Right lobe of liver (tissue), 6 donors: ENCODE measurements around the gene ASAP2. TPM values are rescaled to one million over a fixed set of nuclear protein-coding genes. Genes with fewer than 3 reads are reported as not detected.

Experiments used
- ATAC-seq, 4 donors: fragments of 200-7000 bp; cut with Tn5 transposase; one replicate each; pipeline ENCODE4 v1.9.1; 2020; ENCODE audit warnings: mild to moderate bottlenecking in 4 of 4, moderate library complexity in 4 of 4
- DNase-seq, 3 donors: peaks; one replicate each; pipeline ENCODE4 v3.0.0-alpha.2; 2020
- H3K27ac ChIP-seq, 3 donors: fragments of 200-600 bp; one replicate each; pipeline ENCODE4 v1.8.0; 2022
- H3K27me3 ChIP-seq, 2 donors: fragments of 200-600 bp; one replicate each; pipeline ENCODE4 v1.8.0; 2022
- H3K36me3 ChIP-seq, 4 donors: fragments of 200-600 bp; sonication (generic) in 1 of 4; one replicate each; pipeline versions ENCODE4 v1.5.1 to v1.8.0; 2017 to 2022; ENCODE audit warnings: control low read depth in 1 of 4
- H3K4me1 ChIP-seq, 4 donors: fragments of 200-600 bp; sonication (generic) in 1 of 4; one replicate each; pipeline versions ENCODE4 v1.5.1 to v1.8.0; 2017 to 2022; ENCODE audit warnings: control low read depth in 1 of 4
- H3K4me3 ChIP-seq, 3 donors: fragments of 200-600 bp; one replicate each; pipeline ENCODE4 v1.8.0; 2022
- H3K9me3 ChIP-seq, 4 donors: fragments of 200-600 bp; sonication (generic) in 1 of 4; one replicate each; pipeline versions ENCODE4 v1.5.1 to v1.8.0; 2017 to 2022; ENCODE audit warnings: control low read depth in 1 of 4
- CTCF ChIP-seq, 4 donors: fragments of 200-600 bp in 3 of 4; fragments of 450-650 bp in 1 of 4; IDR thresholded peaks; one replicate each; pipeline versions ENCODE4 v1.5.1 to v1.8.0; 2016 to 2022; ENCODE audit warnings: antibody characterized with exemption in 4 of 4, mild to moderate bottlenecking in 2 of 4
- POLR2A ChIP-seq: fragments of 450-650 bp; IDR thresholded peaks from one replicate; pipeline ENCODE4 v1.6.1; 2017; ENCODE audit warnings: antibody characterized with exemption, mild to moderate bottlenecking
- WGBS: methylation state at CpG from one replicate; pipeline ENCODE4 v1.1.6; 2018; ENCODE audit warnings: low coverage, low lambda C conversion rate; ENCODE audit not compliant: insufficient coverage; ENCODE audit errors: missing lambda C conversion rate; 5-methylcytosine and 5-hydroxymethylcytosine counted together
- intact Hi-C, 2 donors: fragments of 100-400 bp; cut with DNase I; formaldehyde crosslinking; loops; one replicate each; pipeline versions ENCODE4 v1.11.2 to v1.14.1; 2022
- total RNA-seq, 6 experiments: library from RNA; depleted of rRNA in 2 of 6; stranded (reverse); fragments of >200 nt in 2 of 6; fragmentation: NEBNext Ultra II Directional in 3 of 6; extraction: Animal tissue kit (Norgen Biotek cat#: 25700) in 3 of 6; gene quantifications; one replicate each; pipeline versions ENCODE4 v1.1.0 to v1.2.4, GENCODE V29; 2016 to 2023
- donor health status: DM: no; HTN: yes; CAD: no.
- donor health status: DM: no; HTN: no; CAD: no.
- donor health status: DM: no; HTN: no; CAD: no.
- donor health status: DM: no; HTN: yes; CAD: no.
- donor health status: DM: no; HTN: yes; CAD: no.

The ASAP2 gene
- total RNA-seq, 6 experiments from 2014 or later: 2.4 to 5.2 (median 3.9) TPM

DNA sequence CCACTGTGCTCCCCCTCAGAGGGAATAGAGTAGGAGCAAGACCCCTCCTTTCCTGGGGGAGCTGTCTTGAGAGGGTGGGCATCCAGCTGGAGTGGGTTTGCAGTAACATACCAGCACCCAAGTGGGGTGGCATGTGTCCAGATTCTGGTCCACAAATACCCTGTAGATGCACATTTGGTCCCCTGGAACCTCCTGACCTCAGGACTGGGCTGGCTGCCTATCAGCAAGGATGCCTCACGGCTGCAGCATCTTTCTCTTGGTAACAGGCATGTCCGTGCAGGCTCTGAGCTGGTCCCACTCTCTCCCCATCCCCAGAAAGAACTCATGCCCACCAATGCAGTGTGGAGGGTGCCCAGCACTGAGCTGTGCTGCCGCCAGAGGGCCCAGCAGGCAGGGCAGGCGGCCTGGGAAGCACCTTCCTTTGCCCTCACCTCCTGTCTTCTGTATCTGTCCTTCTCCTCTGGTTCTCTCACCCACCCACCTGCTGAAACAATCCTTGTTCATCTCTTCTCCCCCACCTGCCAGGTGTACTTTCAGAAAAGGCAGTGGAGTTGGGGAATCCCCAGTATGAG, 169.3 kb downstream of the ASAP2 start:
- Histone ChIP-seq H3K27ac (no peak overlapping the region), H3K4me3 (no peak overlapping the region), H3K36me3 (no peaks in the 10 kb centered on the region), H3K27me3 (no peaks in the 10 kb centered on the region), H3K9me3 (no peaks in the 10 kb centered on the region), H3K4me1 (peaks cover 0 to 5% (median 0%) of the 10 kb centered on the region in 4 donors)
- WGBS: 100% methylated on average over 1 of the region's 4 CpGs
- ATAC-seq (no peak), DNase-seq (no peak)
- intact Hi-C loops: loop anchor here in 1 of 2 donors (10.0 kb wide), 1 partner anchor 231 kb away; no protein-coding TSS in a partner anchor
- TF ChIP-seq CTCF (IDR thresholded peaks at IDR 0.05): no peak
- no peak for TF ChIP-seq POLR2A

DNA sequence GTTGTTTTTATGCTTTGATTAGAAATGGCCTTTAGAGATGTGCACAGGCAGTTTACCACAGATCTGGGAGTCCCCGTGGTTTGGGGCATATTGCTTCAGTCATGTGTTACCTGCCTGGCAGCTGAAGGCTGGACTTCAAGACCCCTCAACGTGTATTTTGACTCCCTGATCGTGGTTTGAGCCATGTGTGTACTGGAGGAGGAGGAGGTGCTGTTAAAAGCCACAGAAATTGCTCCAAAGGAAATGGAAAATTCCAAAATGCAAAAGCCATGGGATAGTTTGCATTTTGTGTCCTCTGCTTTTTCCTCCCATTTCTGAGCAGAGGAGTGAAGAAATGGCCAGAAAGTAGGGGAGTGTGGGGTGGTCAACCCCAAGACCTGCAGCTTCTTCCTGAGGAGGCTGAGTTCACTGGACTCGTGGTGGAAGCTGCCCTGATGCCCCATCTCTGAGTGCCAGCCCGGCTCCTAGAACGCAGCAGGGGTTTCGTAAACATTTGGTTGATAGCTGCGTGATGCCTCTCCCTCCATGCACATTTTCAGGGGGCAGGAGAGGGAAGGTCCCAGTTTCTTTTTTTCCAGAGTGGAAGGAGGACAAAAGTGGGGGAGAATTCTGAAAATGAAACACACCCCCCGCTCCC, 171.0 kb downstream of the ASAP2 start:
- Histone ChIP-seq H3K4me1 (peaks cover 0 to 5% (median 0%) of the 10 kb centered on the region in 4 donors), H3K27ac (peak overlapping the region in 1 of 3 donors; percentile 51), H3K27me3 (no peaks in the 10 kb centered on the region), H3K4me3 (no peak overlapping the region), H3K36me3 (no peaks in the 10 kb centered on the region), H3K9me3 (no peaks in the 10 kb centered on the region)
- DNase-seq: no peak
- ATAC-seq: no peak
- 69% methylated on average over 7 of the region's 9 CpGs for WGBS
- intact Hi-C loops: loop anchor here in 1 of 2 donors (10.0 kb wide), 1 partner anchor 233 kb away; no protein-coding TSS in a partner anchor
- no peak for TF ChIP-seq CTCF (IDR thresholded peaks at IDR 0.05)
- no peak for TF ChIP-seq POLR2A

DNA sequence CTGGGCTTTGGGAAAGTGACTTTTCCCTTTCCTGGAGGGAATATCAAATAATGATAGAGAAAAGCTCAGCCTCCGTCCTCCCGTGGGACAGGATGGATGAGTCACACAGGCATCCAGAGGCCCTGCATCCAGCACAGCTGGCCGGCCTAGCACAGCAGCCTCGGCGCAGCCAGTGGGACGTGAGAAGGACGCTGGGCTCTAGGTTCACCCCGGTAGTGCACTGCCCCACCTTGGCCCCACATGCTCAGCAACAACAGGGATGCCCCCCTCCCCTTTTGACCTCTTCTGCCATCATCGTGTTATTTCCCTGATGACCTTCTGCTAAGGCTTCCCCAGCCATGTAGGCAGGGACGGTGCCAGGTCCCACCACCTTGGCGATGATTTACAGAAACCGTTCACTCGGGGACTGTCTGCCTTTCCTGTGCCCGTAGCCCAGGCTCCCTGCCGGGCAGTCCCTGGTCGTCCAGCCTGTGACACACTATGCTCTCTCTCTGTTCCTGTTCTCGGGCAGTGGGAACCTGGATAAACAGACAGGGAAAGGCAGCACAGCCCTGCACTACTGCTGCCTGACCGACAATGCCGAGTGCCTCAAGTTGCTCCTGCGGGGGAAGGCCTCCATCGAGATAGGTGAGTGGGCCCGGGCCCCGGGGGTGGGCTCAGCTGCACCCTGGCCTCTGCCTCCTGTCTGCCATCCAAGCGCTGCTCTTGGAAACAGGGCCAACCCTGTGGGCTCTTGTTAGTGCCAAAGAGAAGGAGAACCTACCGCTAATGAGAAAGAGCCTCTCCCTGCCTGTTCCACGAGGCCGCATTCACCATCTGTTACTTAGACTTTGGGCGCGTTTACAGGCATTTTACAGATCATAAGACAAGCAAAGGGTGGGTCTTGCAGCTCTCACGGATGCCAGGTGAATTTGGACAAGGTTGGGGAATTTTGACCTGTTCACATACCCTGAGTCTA, 172.1 kb downstream of the ASAP2 start:
- intact Hi-C loops: loop anchor here in 1 of 2 donors (10.0 kb wide), 1 partner anchor 234 kb away; no protein-coding TSS in a partner anchor
- DNase-seq: no peak
- TF ChIP-seq CTCF (IDR thresholded peaks at IDR 0.05) (no peak), POLR2A (no peak)
- H3K36me3 ChIP-seq: no peaks in the 10 kb centered on the region
- H3K27ac ChIP-seq: no peak overlapping the region
- peak; percentile 31 to 86 (median 64) for ATAC-seq
- no peak overlapping the region for H3K4me3 ChIP-seq
- WGBS: 81% methylated on average over 10 of the region's 30 CpGs
- peaks cover 0 to 2% (median 0%) of the 10 kb centered on the region in 4 donors for H3K4me1 ChIP-seq
- no peaks in the 10 kb centered on the region for H3K9me3 ChIP-seq
- no peaks in the 10 kb centered on the region for H3K27me3 ChIP-seq

GRCh38 chr2:9379391-9379755, 172.8 kb downstream of the ASAP2 start:
- no peak overlapping the region for H3K27ac ChIP-seq
- ATAC-seq: no peak
- no peak overlapping the region for H3K4me3 ChIP-seq
- no peaks in the 10 kb centered on the region for H3K4me1 ChIP-seq
- TF ChIP-seq CTCF (IDR thresholded peaks at IDR 0.05): no peak
- TF ChIP-seq POLR2A: no peak
- intact Hi-C loops: loop anchor here in 1 of 2 donors (10.0 kb wide), 1 partner anchor 235 kb away; no protein-coding TSS in a partner anchor
- 85% methylated on average over 5 of the region's 5 CpGs for WGBS
- no peaks in the 10 kb centered on the region for H3K9me3 ChIP-seq
- H3K27me3 ChIP-seq: no peaks in the 10 kb centered on the region
- H3K36me3 ChIP-seq: no peaks in the 10 kb centered on the region
- DNase-seq: no peak
